PC-9 (cell line): Measurements from ENCODE around the gene SLX4IP.

Experiments
- CTCF ChIP-seq: fragments of 200-600 bp; sonication (generic); conservative IDR thresholded peaks from 2 replicates; pipeline ENCODE4 v1.6.1; 2017; ENCODE audit warnings: mixed run types, antibody characterized with exemption, mild to moderate bottlenecking, moderate library complexity
- EZH2 ChIP-seq: fragments of 200-600 bp; sonication (generic); IDR thresholded peaks from 2 replicates; pipeline ENCODE4 v1.8.0; 2017; ENCODE audit warnings: antibody characterized with exemption, low read depth

- TF ChIP-seq CTCF = no peak
- no peak for TF ChIP-seq EZH2
These were observed 87.2 kb downstream of the SLX4IP start for GRCh38 chr20:10522328-10522727.
